Effector memory CD8-positive, alpha-beta T cell (primary cell): Measurements from ENCODE around the gene PLSCR3.
A peak's percentile ranks its signal among the peaks of the same experiment; 100 is the strongest.
"Not testable (repeated sequence)": the region's sequence is repeated elsewhere in the genome, so short reads cannot be mapped to it uniquely, and the experiment has no call there.

Source experiments
- ATAC-seq: fragments of 150-1000 bp; cut with Tn5 transposase; replicated peaks from 2 replicates; pipeline ENCODE4 v1.10.0; 2021; ENCODE audit warnings: mild to moderate bottlenecking, moderate library complexity
- DNase-seq, 3 experiments: peaks; one replicate each; pipeline ENCODE4 v3.0.0; 2021
- H3K27ac Mint-ChIP-seq, 2 donors: one replicate each; pipeline ENCODE4 v1.8.0; 2022; ENCODE audit warnings: mild to moderate bottlenecking in 2 of 2, mixed read lengths in 2 of 2, moderate library complexity in 2 of 2
- H3K27me3 Mint-ChIP-seq, 2 donors: one replicate each; pipeline ENCODE4 v1.8.0; 2022; ENCODE audit warnings: mixed read lengths in 2 of 2
- H3K36me3 Mint-ChIP-seq: one replicate; pipeline ENCODE4 v1.8.0; 2022; ENCODE audit warnings: mild to moderate bottlenecking, moderate library complexity, mixed read lengths; ENCODE audit not compliant: insufficient read depth
- H3K4me1 Mint-ChIP-seq, 2 donors: one replicate each; pipeline ENCODE4 v1.8.0; 2022; ENCODE audit warnings: low read depth in 2 of 2, mixed read lengths in 2 of 2
- H3K4me3 Mint-ChIP-seq, 2 donors: one replicate each; pipeline ENCODE4 v1.8.0; 2022; ENCODE audit warnings: mild to moderate bottlenecking in 2 of 2, mixed read lengths in 2 of 2, moderate library complexity in 2 of 2
- H3K9me3 Mint-ChIP-seq, 2 donors: one replicate each; pipeline ENCODE4 v1.8.0; 2022; ENCODE audit warnings: mixed read lengths in 2 of 2

Gene PLSCR3

GRCh38 chr17:7370853-7371252, 23.5 kb downstream of the PLSCR3 start:
- Mint-ChIP-seq H3K36me3 (peaks cover 2% of the 10 kb centered on the region), H3K4me1 (no peaks in the 10 kb centered on the region), H3K27ac (no peak overlapping the region), H3K27me3 (peaks cover 5 to 16% of the 10 kb centered on the region in 2 donors), H3K4me3 (no peak overlapping the region), H3K9me3 (no peaks in the 10 kb centered on the region)
- ATAC-seq: no peak
- no peak for DNase-seq

- H3K4me1 Mint-ChIP-seq: no peaks in the 10 kb centered on the region
- no peak overlapping the region for H3K27ac Mint-ChIP-seq
- H3K9me3 Mint-ChIP-seq: no peaks in the 10 kb centered on the region
- no peak for ATAC-seq
- H3K36me3 Mint-ChIP-seq: peaks cover 2% of the 10 kb centered on the region
- H3K4me3 Mint-ChIP-seq: no peak overlapping the region
- H3K27me3 Mint-ChIP-seq: peaks cover 5 to 21% of the 10 kb centered on the region in 2 donors
- no peak for DNase-seq
Observed at GRCh38 chr17:7369825-7370224, 24.5 kb downstream of the PLSCR3 start.

GRCh38 chr17:7368599-7368994, 25.7 kb downstream of the PLSCR3 start:
- not testable (repeated sequence) for H3K4me3 Mint-ChIP-seq, H3K9me3 Mint-ChIP-seq, DNase-seq, H3K27ac Mint-ChIP-seq, H3K4me1 Mint-ChIP-seq, H3K36me3 Mint-ChIP-seq, ATAC-seq
- H3K27me3 Mint-ChIP-seq: peaks cover 5 to 21% of the 10 kb centered on the region in 2 donors

DNA sequence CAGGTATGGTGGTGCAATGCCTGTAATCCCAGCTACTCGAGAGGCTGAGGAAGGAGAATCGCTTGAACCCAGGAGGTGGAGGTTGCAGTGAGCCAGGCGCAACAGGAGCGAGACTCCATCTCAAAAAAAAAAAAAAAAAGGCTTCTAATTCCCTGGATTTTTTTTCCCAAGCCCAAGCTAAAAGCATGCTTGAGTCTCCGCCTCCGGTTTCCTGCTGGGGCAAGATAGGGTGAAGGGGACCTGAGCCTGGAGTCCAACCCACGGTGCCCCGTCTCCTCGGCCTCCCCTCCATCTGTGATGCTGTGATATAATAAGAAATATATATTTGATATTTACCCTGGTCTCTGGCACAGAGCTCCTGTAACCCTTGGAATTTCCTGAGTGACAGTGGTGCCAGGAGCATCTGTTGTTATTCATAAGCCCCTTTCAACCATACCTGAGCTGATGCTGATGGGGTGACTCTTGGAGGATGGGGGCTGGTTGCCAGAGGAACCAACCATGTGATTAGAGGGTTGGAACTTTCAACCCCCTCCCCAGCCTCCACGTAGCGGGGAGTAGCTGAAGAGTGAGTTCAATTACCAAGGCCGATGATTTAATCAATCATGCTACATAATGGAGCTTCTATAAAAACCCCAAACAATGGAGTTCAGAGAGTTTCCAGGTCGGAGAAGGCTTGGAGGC, 26.3 kb downstream of the PLSCR3 start:
- Mint-ChIP-seq H3K4me3 (no peak overlapping the region), H3K9me3 (no peaks in the 10 kb centered on the region), H3K36me3 (no peaks in the 10 kb centered on the region), H3K4me1 (no peaks in the 10 kb centered on the region), H3K27me3 (peaks cover 5 to 21% of the 10 kb centered on the region in 2 donors), H3K27ac (no peak overlapping the region)
- DNase-seq: no peak
- no peak for ATAC-seq

DNA sequence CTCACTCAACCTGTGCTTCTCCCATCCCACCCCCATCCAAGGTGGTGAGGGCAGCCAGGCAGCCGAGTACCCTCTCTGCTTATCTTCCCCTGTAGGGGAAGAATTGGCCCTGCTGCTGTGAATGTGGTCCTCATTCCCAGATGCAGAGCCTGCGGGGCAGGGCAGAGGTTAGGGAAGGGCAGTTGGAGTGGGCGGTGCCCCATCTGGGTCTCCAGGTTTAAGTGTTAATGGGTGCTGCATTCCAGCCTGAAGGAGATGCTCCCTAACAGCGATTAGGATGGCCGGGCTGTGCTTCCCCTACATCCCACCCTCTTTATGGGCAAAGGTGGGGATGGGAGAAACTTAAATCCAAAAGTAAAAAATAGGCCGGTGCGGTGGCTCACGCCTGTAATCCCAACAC, 27.2 kb downstream of the PLSCR3 start:
- no peak overlapping the region for H3K4me3 Mint-ChIP-seq
- no peaks in the 10 kb centered on the region for H3K36me3 Mint-ChIP-seq
- no peak for DNase-seq
- H3K27me3 Mint-ChIP-seq: peaks cover 7 to 26% of the 10 kb centered on the region in 2 donors
- no peak for ATAC-seq
- no peaks in the 10 kb centered on the region for H3K9me3 Mint-ChIP-seq
- no peak overlapping the region for H3K27ac Mint-ChIP-seq
- no peaks in the 10 kb centered on the region for H3K4me1 Mint-ChIP-seq

DNA sequence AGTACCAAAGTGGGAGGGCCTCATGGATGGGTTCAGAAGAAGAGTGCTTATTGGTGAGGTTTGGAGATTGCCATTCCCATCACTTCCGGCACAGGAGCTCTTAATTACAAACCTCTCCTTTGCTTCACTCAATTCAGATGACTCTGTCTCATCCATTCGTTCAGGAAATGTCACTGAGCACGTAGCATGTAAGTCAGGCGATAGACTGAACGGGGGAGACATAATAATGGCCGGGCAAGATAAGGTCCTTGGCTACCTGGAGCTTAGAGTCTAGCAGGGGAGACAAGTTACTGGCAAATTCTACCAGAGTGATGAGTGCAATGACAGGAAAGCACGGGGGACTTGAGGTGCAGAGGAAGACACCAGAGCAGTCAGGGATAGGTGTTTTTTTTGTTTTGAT, 28.4 kb downstream of the PLSCR3 start:
- not testable (repeated sequence) for H3K4me1 Mint-ChIP-seq, H3K4me3 Mint-ChIP-seq, H3K9me3 Mint-ChIP-seq, H3K27ac Mint-ChIP-seq, DNase-seq, ATAC-seq, H3K36me3 Mint-ChIP-seq
- H3K27me3 Mint-ChIP-seq: peaks cover 16 to 34% of the 10 kb centered on the region in 2 donors

- Mint-ChIP-seq H3K27ac (no peak overlapping the region), H3K4me3 (no peak overlapping the region), H3K36me3 (no peaks in the 10 kb centered on the region), H3K9me3 (no peaks in the 10 kb centered on the region), H3K27me3 (peaks cover 10 to 19% of the 10 kb centered on the region in 2 donors), H3K4me1 (no peaks in the 10 kb centered on the region)
- ATAC-seq: no peak
- no peak for DNase-seq
Observed at GRCh38 chr17:7363311-7363710, 31.0 kb downstream of the PLSCR3 start.

DNA sequence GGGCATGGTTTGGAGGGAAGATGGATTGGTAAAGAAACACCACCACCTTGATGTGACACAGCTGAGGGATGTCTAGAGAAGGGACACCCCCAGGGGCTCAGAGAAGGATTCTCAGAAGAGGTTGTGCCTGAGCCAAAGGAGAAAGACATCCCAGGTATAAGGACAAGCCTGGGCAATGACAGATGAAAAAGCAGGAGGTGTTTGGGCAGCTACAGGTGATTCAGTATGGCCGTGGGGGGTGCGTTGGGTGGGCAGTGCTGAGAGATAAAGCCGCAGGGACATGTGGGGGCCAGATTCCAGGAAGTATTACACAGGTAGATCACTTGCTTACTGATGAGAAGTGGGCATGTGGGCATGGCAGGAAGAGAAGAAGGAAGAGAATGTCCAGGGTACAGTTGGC, 32.4 kb downstream of the PLSCR3 start:
- no peak for DNase-seq
- Mint-ChIP-seq H3K27ac (no peak overlapping the region), H3K27me3 (peaks cover 10 to 19% of the 10 kb centered on the region in 2 donors)

DNA sequence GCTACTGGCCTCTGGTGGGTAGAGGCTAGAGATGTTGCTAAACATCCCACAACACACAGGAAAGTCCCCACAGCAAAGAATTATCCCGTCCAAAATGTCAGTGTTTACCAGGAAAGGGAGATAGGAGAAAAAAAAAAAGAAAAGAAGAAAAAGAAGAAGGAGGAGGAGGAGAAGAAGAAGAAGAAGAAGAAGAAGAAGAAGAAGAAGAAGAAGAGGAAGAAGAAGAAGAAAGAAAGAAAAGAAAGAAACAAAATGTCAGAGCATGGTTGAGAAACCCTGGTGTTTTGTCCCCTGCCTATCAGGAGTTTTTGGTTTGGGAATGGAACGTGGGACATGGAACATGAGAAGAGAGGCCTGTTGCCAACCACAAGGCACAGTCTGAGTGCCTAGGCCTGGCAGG, 36.9 kb downstream of the PLSCR3 start:
- DNase-seq (no peak), ATAC-seq (no peak)
- peaks cover 10 to 12% of the 10 kb centered on the region in 2 donors for H3K27me3 Mint-ChIP-seq
- H3K36me3 Mint-ChIP-seq: peaks cover 6% of the 10 kb centered on the region
- no peaks in the 10 kb centered on the region for H3K9me3 Mint-ChIP-seq
- H3K27ac Mint-ChIP-seq: no peak overlapping the region
- peaks cover 26 to 29% of the 10 kb centered on the region in 2 donors for H3K4me1 Mint-ChIP-seq
- no peak overlapping the region for H3K4me3 Mint-ChIP-seq

More for the DNA sequence above, 32.4 kb downstream of the PLSCR3 start:
- Mint-ChIP-seq H3K36me3 (peaks cover 2% of the 10 kb centered on the region), H3K4me1 (no peaks in the 10 kb centered on the region), H3K9me3 (no peaks in the 10 kb centered on the region), H3K4me3 (no peak overlapping the region)
- ATAC-seq: no peak

- H3K27ac Mint-ChIP-seq: no peak overlapping the region
- peaks cover 27 to 32% of the 10 kb centered on the region in 2 donors for H3K4me1 Mint-ChIP-seq
- H3K4me3 Mint-ChIP-seq: no peak overlapping the region
- peaks cover 5 to 6% of the 10 kb centered on the region in 2 donors for H3K27me3 Mint-ChIP-seq
- peaks cover 8% of the 10 kb centered on the region for H3K36me3 Mint-ChIP-seq
- H3K9me3 Mint-ChIP-seq: no peaks in the 10 kb centered on the region
- DNase-seq (no peak), ATAC-seq (no peak)
Observed at GRCh38 chr17:7356756-7357155, 37.6 kb downstream of the PLSCR3 start.

GRCh38 chr17:7356072-7356549, 38.2 kb downstream of the PLSCR3 start:
- Mint-ChIP-seq H3K4me1 (peaks cover 30 to 32% of the 10 kb centered on the region in 2 donors), H3K27me3 (no peaks in the 10 kb centered on the region), H3K9me3 (no peaks in the 10 kb centered on the region), H3K4me3 (no peak overlapping the region), H3K36me3 (peaks cover 12% of the 10 kb centered on the region), H3K27ac (peak overlapping the region in 1 of 2 donors; percentile 57)
- peak; percentile 49 for ATAC-seq
- peak; percentile 79 to 82 (median 81) for DNase-seq

DNA sequence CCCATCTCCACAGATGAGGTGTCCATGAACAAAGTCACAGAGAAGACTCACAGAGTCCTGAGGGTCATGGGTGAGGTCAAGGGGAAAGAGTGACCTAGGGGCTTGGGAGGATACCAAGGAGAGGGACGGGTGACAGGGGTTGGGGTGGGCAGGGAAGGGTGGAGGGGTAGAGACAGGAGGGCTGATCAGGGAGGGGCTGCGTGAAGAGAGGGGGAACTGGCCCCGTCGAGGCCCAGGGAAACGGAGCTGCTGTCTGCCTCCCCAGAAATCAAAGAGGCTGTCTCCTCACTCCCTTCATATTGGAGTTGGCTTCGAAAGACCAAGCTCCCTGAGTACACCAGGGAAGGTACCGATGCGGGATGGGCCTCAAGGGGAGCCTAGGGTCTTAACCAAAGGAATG, 38.8 kb downstream of the PLSCR3 start:
- H3K27ac Mint-ChIP-seq: peak overlapping the region in 1 of 2 donors; percentile 57
- peaks cover 17% of the 10 kb centered on the region for H3K36me3 Mint-ChIP-seq
- no peak overlapping the region for H3K4me3 Mint-ChIP-seq
- H3K9me3 Mint-ChIP-seq: no peaks in the 10 kb centered on the region
- DNase-seq: no peak
- H3K4me1 Mint-ChIP-seq: peaks cover 31 to 32% of the 10 kb centered on the region in 2 donors
- H3K27me3 Mint-ChIP-seq: no peaks in the 10 kb centered on the region
- ATAC-seq: no peak

- H3K36me3 Mint-ChIP-seq: peaks cover 23% of the 10 kb centered on the region
Observed at GRCh38 chr17:7355053-7355452, 39.3 kb downstream of the PLSCR3 start, which contains the start of gene TMEM95. TSS of gene TMEM95 (plus strand) at chr17:7355156. CDS start at chr17:7355205, 49 bp downstream.

GRCh38 chr17:7354262-7354843, 40.0 kb downstream of the PLSCR3 start:
- Mint-ChIP-seq H3K4me3 (no peak overlapping the region), H3K36me3 (peaks cover 29% of the 10 kb centered on the region), H3K4me1 (peaks cover 38% of the 10 kb centered on the region in 2 donors), H3K9me3 (no peaks in the 10 kb centered on the region), H3K27ac (peak overlapping the region; percentile 63 to 91), H3K27me3 (no peaks in the 10 kb centered on the region)
- ATAC-seq: no peak
- DNase-seq: no peak

More at GRCh38 chr17:7355053-7355452, 39.3 kb downstream of the PLSCR3 start, which contains the start of gene TMEM95:
- H3K4me3 Mint-ChIP-seq: peak within 1 kb of the TSS in 1 of 2 donors; percentile 92
- DNase-seq (no peak), ATAC-seq (no peak)
- H3K4me1 Mint-ChIP-seq: peaks cover 32 to 34% of the 10 kb centered on the region in 2 donors
- H3K27me3 Mint-ChIP-seq: no peaks in the 10 kb centered on the region
- H3K27ac Mint-ChIP-seq: peak within 1 kb of the TSS; percentile 63 to 91
- no peaks in the 10 kb centered on the region for H3K9me3 Mint-ChIP-seq
